Stimulated activated CD4-positive, alpha-beta T cell treated with anti-CD3 and anti-CD28 coated beads, Interleukin-1b, Interleukin-23, amount 100 ng/mL, for 48 hours (primary cell): ENCODE results near the gene CKB.
A peak's percentile ranks its signal among the peaks of the same experiment; 100 is the strongest.

Experiments
- DNase-seq: peaks from one replicate; pipeline ENCODE4 v3.0.0-alpha.2; 2020

CKB gene

GRCh38 chr14:103549361-103550311 lies 27.0 kb upstream of the CKB start:
- DNase-seq = no peak

- DNase-seq = no peak
Measured at GRCh38 chr14:103548463-103549351, 26.1 kb upstream of the CKB start.

GRCh38 chr14:103547941-103548462 lies 25.4 kb upstream of the CKB start:
- DNase-seq = no peak

GRCh38 chr14:103547455-103547940 lies 24.9 kb upstream of the CKB start:
- no peak for DNase-seq

GRCh38 chr14:103546652-103547454 lies 24.2 kb upstream of the CKB start:
- DNase-seq = peak; percentile 74

- no peak for DNase-seq
Measured at GRCh38 chr14:103545915-103546651, 23.5 kb upstream of the CKB start.

- no peak for DNase-seq
Measured at GRCh38 chr14:103545219-103545914, 22.7 kb upstream of the CKB start.

- no peak for DNase-seq
Measured at GRCh38 chr14:103544388-103545218, 22.0 kb upstream of the CKB start.

- no peak for DNase-seq
Measured at GRCh38 chr14:103543721-103544387, 21.2 kb upstream of the CKB start.

- DNase-seq = no peak
Measured at GRCh38 chr14:103543140-103543539, 20.5 kb upstream of the CKB start.

GRCh38 chr14:103542605-103543088 lies 20.0 kb upstream of the CKB start:
- no peak for DNase-seq

- DNase-seq = no peak
Measured at GRCh38 chr14:103541709-103542604, 19.3 kb upstream of the CKB start.

GRCh38 chr14:103540821-103541708 lies 18.4 kb upstream of the CKB start:
- DNase-seq = no peak

GRCh38 chr14:103539056-103539825 lies 16.6 kb upstream of the CKB start:
- no peak for DNase-seq

- no peak for DNase-seq
Measured at GRCh38 chr14:103538291-103539055, 15.8 kb upstream of the CKB start.
